Measurements from ENCODE around the gene MACF1. TPM values are rescaled to one million over a fixed set of nuclear protein-coding genes. Genes with fewer than 3 reads are reported as not detected.
"Not testable (repeated sequence)": the region's sequence is repeated elsewhere in the genome, so short reads cannot be mapped to it uniquely, and the experiment has no call there.

The MACF1 gene
- total RNA-seq, 2 experiments from 2014 or later: 248 to 252 TPM

- POLR2A ChIA-PET; H3K27ac ChIP-seq (ENCODE audit: low read depth in 1 of 2, low read length in 2 of 2); H3K36me3 Mint-ChIP-seq (ENCODE audit: low read depth); H3K9me3 ChIP-seq (ENCODE audit: control insufficient read depth in 1 of 2, insufficient read depth in 1 of 2, low read length in 2 of 2); CTCF ChIA-PET; ATAC-seq (ENCODE audit: poor library complexity); H3K4me1 Mint-ChIP-seq (ENCODE audit: low read depth); H3K27ac Mint-ChIP-seq; H3K9me3 Mint-ChIP-seq; H3K4me3 ChIP-seq (ENCODE audit: low read length); H3K36me3 ChIP-seq (ENCODE audit: insufficient read depth, low read length); intact Hi-C loops (cut with DNase I, micrococcal nuclease); DNase-seq: not testable (repeated sequence)
- H3K27me3 Mint-ChIP-seq: peaks cover 30% of the 10 kb centered on the region
- H3K4me1 ChIP-seq (ENCODE audit: insufficient read depth, low read length): peaks cover 15% of the 10 kb centered on the region
- H3K27me3 ChIP-seq (ENCODE audit: control insufficient read depth in 1 of 2, insufficient read depth in 2 of 2, low read length in 2 of 2): peaks cover 5 to 18% of the 10 kb centered on the region in 2 experiments
- H3K4me3 Mint-ChIP-seq: peak overlapping the region; percentile 80
Measured at GRCh38 chr1:39493043-39493810, 288.7 kb downstream of the MACF1 start.

GRCh38 chr1:39494671-39495410, 290.3 kb downstream of the MACF1 start:
- intact Hi-C loops (cut with DNase I, micrococcal nuclease): no loop called here
- Histone ChIP-seq H3K36me3 (ENCODE audit: insufficient read depth, low read length) (no peaks in the 10 kb centered on the region), H3K27ac (ENCODE audit: low read depth in 1 of 2, low read length in 2 of 2) (no peak overlapping the region), H3K4me3 (ENCODE audit: low read length) (no peak overlapping the region), H3K9me3 (ENCODE audit: control insufficient read depth in 1 of 2, insufficient read depth in 1 of 2, low read length in 2 of 2) (no peaks in the 10 kb centered on the region), H3K4me1 (ENCODE audit: insufficient read depth, low read length) (peaks cover 15% of the 10 kb centered on the region), H3K27me3 (ENCODE audit: control insufficient read depth in 1 of 2, insufficient read depth in 2 of 2, low read length in 2 of 2) (peaks cover 5 to 18% of the 10 kb centered on the region in 2 experiments)
- H3K36me3 Mint-ChIP-seq (ENCODE audit: low read depth): no peaks in the 10 kb centered on the region
- no peak overlapping the region for H3K27ac Mint-ChIP-seq
- ChIA-PET POLR2A (no interaction called here), CTCF (no interaction called here)
- H3K27me3 Mint-ChIP-seq: peaks cover 30% of the 10 kb centered on the region
- TF ChIP-seq CTCF (IDR thresholded peaks at IDR 0.05): no peak
- no peaks in the 10 kb centered on the region for H3K9me3 Mint-ChIP-seq
- H3K4me3 Mint-ChIP-seq: no peak overlapping the region
- peaks cover 5% of the 10 kb centered on the region for H3K4me1 Mint-ChIP-seq (ENCODE audit: low read depth)
- no peak for ATAC-seq (ENCODE audit: poor library complexity)
- no peak for DNase-seq

- H3K9me3 Mint-ChIP-seq; H3K36me3 ChIP-seq (ENCODE audit: insufficient read depth, low read length); H3K4me1 ChIP-seq (ENCODE audit: insufficient read depth, low read length); H3K27ac Mint-ChIP-seq; H3K27ac ChIP-seq (ENCODE audit: low read depth in 1 of 2, low read length in 2 of 2); H3K36me3 Mint-ChIP-seq (ENCODE audit: low read depth); H3K4me3 Mint-ChIP-seq; ATAC-seq (ENCODE audit: poor library complexity); H3K4me3 ChIP-seq (ENCODE audit: low read length); CTCF ChIA-PET; DNase-seq; intact Hi-C loops (cut with DNase I, micrococcal nuclease); H3K4me1 Mint-ChIP-seq (ENCODE audit: low read depth); POLR2A ChIA-PET; H3K9me3 ChIP-seq (ENCODE audit: control insufficient read depth in 1 of 2, insufficient read depth in 1 of 2, low read length in 2 of 2): not testable (repeated sequence)
- peaks cover 30% of the 10 kb centered on the region for H3K27me3 Mint-ChIP-seq
- H3K27me3 ChIP-seq (ENCODE audit: control insufficient read depth in 1 of 2, insufficient read depth in 2 of 2, low read length in 2 of 2): peaks cover 5 to 18% of the 10 kb centered on the region in 2 experiments
Measured at GRCh38 chr1:39496520-39496919, 292.0 kb downstream of the MACF1 start.

- Mint-ChIP-seq H3K27ac (no peak overlapping the region), H3K4me3 (no peak overlapping the region), H3K4me1 (ENCODE audit: low read depth) (no peaks in the 10 kb centered on the region), H3K9me3 (no peaks in the 10 kb centered on the region), H3K36me3 (ENCODE audit: low read depth) (no peaks in the 10 kb centered on the region), H3K27me3 (peaks cover 28% of the 10 kb centered on the region)
- Histone ChIP-seq H3K27ac (ENCODE audit: low read depth in 1 of 2, low read length in 2 of 2) (no peak overlapping the region), H3K9me3 (ENCODE audit: control insufficient read depth in 1 of 2, insufficient read depth in 1 of 2, low read length in 2 of 2) (no peaks in the 10 kb centered on the region), H3K4me3 (ENCODE audit: low read length) (no peak overlapping the region), H3K36me3 (ENCODE audit: insufficient read depth, low read length) (no peaks in the 10 kb centered on the region), H3K4me1 (ENCODE audit: insufficient read depth, low read length) (peaks cover 3% of the 10 kb centered on the region), H3K27me3 (ENCODE audit: control insufficient read depth in 1 of 2, insufficient read depth in 2 of 2, low read length in 2 of 2) (peaks cover 5 to 15% of the 10 kb centered on the region in 2 experiments)
- intact Hi-C loops (cut with DNase I, micrococcal nuclease): no loop called here
- ATAC-seq (ENCODE audit: poor library complexity): no peak
- POLR2A ChIA-PET: no interaction called here
- no peak for TF ChIP-seq CTCF (IDR thresholded peaks at IDR 0.05)
- no peak for DNase-seq
- CTCF ChIA-PET: no interaction called here
Measured at GRCh38 chr1:39497585-39497984, 293.1 kb downstream of the MACF1 start.

- peaks cover 21% of the 10 kb centered on the region for H3K27me3 Mint-ChIP-seq
- POLR2A ChIA-PET; ATAC-seq (ENCODE audit: poor library complexity); H3K9me3 Mint-ChIP-seq; CTCF ChIA-PET; H3K36me3 Mint-ChIP-seq (ENCODE audit: low read depth); DNase-seq; H3K4me1 Mint-ChIP-seq (ENCODE audit: low read depth); H3K36me3 ChIP-seq (ENCODE audit: insufficient read depth, low read length); H3K4me1 ChIP-seq (ENCODE audit: insufficient read depth, low read length); H3K9me3 ChIP-seq (ENCODE audit: control insufficient read depth in 1 of 2, insufficient read depth in 1 of 2, low read length in 2 of 2); H3K27ac ChIP-seq (ENCODE audit: low read depth in 1 of 2, low read length in 2 of 2); intact Hi-C loops (cut with DNase I, micrococcal nuclease); H3K27ac Mint-ChIP-seq; H3K4me3 Mint-ChIP-seq; H3K4me3 ChIP-seq (ENCODE audit: low read length); H3K27me3 ChIP-seq (ENCODE audit: control insufficient read depth in 1 of 2, insufficient read depth in 2 of 2, low read length in 2 of 2): not testable (repeated sequence)
Measured at GRCh38 chr1:39498096-39498710, 293.7 kb downstream of the MACF1 start.
